Stimulated activated CD8-positive, alpha-beta memory T cell treated with anti-CD3 and anti-CD28 coated beads, Interleukin-12 subunit alpha, Interleukin-12 subunit beta, amount 100 ng/mL, for 4 hours (primary cell): ENCODE results near the gene C9orf50.

Source experiments
- DNase-seq: peaks from one replicate; pipeline ENCODE4 v3.0.0-alpha.2; 2020; ENCODE audit warnings: low read depth

C9orf50 gene

DNA sequence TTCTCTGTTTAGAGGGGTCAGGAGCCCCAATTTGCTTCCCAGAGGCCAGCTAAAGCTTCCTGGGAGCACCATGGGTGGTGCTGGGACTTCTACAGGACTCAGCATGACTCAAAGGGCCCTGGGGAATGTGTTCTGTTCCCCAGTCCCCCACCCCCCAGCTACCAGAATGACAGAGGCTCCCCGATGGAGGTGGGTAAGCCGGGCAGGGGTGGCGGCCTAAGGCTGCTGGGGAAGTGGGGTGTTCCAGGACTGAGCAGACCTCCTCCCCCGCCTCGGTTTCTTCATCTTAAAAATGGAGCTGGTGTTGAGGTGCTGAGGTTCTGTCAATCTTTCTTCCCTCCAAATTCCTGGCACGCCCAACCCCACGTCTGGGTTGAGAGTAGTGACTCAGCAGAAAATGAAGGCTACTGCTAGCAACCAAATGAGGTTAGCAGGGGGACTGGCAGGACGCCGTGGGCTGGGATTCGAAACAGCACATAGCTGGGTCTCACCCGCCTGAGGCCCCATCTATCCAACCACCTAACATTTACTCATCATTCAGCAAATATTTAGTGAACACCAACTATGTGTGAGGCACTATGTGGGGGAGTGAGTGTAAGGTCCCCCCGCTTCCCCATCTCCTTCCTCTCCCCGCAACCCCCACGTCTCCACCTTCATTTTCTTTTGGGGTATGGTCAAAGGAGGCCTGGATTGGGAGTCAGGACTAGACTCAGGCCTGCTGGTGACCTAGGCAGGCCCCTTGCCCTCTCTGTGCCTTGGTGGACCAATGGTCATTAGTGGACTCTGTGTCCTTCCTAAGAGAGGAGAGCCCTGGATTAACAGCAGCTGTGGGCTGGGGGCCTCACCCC lies 50.2 kb downstream of the C9orf50 start:
- no peak for DNase-seq

DNA sequence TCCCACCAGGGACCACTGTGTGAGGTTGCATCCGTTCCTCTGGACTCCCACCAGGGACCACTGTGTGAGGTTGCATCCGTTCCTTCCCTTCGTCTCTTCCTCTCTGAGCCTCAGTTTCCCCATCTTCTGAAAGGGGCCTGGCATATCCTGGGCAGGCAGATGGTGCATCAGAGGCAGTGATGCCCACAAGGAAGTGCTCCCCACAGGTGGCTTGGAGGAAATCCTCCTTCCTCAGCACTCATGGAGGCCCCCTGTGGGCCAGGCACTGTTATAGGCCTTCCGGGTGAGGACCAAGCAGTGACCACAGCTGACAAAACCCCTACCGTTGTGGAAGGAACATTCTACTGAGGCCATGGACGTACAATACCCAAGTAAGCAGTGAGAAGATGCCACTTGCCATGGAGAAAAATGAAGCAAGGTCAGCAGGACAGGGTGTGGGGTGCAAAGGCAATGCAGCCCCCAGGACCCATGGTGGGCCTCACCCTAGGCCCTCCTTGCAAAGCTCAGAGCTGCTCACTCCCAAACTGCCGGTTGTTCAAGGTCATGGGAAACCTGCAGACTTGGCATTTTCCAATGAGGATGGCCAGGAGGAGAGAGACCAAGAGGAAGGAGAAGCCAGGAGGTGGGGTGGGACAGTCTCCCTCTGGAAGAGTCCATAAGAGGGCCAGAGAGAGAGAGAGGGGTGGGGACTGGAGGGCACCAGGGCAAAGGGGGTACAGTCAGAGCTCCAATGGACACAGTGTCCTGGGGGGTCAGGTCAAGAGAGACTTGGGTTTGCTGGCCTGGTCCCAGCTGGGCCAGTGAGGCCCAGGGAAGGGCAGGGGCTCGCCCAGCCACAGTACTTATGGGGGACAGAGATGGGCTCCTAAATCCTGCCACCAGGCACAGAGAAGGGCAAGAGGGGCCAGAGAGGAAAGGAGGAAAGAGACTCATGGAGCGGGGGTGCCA lies 51.1 kb downstream of the C9orf50 start:
- no peak for DNase-seq

DNA sequence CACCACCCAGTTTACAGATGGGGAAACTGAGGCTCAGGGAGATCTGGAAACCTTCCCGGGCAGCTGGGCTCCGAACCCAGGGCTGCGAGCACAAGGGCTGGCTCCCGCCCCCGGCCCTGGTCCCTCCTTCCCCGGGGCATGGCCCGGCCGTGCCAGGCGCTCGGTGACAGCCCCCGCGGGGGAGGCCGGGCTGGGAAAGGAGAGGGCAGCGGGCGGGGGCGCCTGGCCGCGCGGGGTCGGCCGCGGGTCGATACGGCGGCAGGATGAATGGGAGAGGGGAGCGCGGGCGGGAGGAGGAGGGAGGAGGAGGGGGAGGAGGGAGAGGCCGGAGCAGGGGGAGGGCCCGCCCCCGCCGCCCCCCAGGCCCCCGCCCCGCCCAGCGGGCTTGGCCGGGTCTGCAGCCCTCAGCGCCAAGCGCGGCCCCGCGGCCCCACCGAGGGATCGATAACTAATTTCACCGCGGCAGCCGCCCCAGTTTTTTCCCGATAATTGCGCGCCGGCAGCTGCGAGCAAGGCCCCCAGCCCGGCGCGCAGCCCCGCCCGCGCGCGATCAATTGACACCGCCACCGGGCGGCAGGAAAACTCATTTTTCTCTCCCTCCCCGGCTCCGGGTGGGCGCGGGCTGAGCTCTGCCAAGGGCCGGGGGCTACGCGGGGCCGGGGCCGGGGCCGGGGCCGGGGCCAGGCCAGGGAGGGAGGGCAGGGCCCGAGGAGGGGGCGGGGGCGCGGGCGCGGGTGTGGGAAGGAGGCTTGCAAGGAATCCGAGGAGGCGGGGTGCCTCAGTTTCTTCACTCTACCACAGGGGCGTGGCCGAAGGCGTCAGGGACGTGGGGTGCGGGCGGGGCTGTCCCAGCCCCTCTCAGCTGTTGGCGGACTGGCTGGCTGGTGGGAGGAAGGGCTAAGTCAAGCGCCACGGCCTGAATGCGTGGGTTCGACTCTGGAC lies 52.1 kb downstream of the C9orf50 start:
- DNase-seq: no peak

DNA sequence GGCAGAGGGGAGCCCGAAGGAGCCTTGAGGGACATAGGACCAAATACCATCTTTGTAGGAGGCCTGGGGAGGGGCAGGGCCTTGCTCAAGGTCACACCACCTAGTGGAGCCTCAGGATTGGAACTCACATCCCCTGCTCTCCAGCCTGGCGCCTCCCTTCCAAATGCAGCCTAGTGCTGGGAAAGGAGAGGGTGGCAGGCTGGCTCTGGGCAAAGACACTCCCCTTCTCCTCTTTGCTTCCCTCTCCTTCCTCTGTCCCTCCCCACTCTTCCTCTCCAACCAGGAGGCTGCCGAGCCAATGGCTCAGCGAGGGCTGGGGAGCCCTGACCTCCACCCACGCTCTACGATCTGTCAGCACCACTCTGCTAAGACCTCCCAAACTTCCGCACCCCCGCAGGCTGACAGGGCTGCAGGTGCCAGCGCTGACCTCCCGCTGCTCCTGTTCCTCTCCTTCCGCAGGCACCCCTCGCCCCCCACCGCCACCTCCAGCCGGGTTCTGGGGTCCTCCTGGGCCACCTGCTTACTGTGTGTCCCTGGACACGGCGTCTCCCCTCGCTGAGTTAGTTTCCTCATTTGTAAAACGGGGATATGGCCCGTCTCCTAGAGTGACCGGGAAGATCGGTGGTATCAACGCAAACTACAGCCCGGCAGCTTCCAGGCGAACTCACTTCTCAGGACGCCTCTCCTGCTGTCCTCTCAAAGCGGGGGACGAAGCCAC lies 52.9 kb downstream of the C9orf50 start:
- DNase-seq: no peak

DNA sequence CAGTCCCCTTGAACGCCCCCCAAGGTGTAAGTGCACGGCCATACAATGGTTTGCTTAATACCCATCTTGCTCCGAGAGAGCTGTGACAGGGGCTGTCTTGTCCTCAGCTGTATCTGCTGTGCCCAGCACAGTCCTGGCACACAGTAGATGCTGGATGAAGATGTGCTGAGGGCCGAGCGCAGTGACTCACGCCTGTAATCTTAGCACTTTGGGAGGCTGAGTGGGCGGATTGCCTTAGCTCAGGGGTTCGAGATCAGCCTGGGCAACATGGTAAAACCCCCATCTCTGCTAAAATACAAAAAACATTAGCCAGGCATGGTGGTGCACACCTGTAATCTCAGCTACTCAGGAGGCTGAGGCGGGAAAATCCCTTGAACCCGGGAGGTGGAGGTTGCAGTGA lies 53.6 kb downstream of the C9orf50 start:
- DNase-seq: no peak

DNA sequence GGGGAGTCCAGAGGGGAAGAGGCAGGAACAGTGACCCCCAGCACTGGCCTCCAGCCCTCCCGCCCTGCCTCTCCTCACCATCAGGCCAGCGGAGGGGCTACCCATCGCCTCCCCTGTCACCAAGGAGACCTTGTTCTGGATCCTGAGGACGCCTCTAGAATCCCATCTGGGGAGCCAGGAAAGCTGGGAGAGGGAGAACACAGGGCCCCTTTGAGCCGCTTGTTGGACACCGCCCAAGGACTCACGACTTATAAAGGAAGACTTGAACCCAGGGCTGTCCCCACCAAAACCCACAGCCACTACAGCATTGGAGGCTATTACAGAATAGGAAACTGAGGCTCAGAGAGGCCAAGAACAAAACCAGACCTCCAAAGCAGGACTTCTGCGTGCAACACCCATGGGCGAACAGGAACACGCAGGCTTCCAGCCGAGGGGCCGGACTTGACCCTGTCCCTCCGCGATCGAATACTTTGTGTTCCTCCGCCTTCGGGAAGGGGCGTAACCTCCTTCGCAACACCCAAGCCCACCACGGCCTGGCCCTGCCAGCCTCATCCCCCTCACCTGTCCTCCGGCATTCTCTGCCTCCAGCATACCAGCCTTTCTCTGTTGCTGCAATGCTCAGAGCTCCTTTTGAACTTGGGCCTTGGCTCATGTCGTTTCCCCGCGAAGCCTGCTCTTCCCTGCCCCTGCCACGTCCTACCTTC lies 54.2 kb downstream of the C9orf50 start:
- no peak for DNase-seq

DNA sequence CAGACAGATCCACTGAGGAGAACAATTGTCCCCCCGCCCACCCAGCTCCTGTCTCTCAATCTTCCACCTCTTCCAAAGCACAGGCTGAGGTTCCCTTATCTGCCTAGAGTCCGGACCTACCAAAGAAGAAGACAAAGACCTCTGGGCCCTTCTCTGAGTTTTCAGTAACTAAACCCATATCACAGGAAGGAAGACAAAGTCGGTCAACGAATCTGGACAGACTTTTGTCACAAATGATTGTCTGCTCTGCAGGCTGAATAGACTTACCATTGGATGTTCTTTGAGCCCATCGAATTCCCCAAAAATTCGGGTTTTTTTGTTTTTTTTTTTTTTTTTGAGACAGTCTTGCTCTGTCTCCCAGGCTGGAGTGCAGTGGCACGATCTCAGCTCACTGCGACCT lies 58.0 kb downstream of the C9orf50 start:
- no peak for DNase-seq

DNA sequence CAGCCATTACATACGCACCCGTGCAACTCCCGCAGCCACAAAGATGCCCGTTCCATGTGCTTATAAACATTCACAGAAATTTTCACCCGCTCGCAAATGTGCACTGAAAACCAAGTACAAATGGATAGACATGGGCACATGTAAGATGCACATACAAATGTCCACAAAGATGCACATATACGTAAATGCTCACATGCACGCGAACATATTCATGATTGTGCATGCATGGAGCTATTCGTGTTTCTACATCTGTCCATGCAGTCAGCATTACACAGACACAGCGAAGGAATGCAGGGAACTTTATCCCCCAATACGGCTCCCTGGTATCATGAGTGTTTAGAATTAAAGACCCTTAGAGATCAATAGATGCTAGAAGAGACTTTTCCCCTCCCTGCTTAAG lies 58.4 kb downstream of the C9orf50 start:
- DNase-seq: no peak
